ENCODE data around the gene IZUMO4.

The IZUMO4 gene

DNA sequence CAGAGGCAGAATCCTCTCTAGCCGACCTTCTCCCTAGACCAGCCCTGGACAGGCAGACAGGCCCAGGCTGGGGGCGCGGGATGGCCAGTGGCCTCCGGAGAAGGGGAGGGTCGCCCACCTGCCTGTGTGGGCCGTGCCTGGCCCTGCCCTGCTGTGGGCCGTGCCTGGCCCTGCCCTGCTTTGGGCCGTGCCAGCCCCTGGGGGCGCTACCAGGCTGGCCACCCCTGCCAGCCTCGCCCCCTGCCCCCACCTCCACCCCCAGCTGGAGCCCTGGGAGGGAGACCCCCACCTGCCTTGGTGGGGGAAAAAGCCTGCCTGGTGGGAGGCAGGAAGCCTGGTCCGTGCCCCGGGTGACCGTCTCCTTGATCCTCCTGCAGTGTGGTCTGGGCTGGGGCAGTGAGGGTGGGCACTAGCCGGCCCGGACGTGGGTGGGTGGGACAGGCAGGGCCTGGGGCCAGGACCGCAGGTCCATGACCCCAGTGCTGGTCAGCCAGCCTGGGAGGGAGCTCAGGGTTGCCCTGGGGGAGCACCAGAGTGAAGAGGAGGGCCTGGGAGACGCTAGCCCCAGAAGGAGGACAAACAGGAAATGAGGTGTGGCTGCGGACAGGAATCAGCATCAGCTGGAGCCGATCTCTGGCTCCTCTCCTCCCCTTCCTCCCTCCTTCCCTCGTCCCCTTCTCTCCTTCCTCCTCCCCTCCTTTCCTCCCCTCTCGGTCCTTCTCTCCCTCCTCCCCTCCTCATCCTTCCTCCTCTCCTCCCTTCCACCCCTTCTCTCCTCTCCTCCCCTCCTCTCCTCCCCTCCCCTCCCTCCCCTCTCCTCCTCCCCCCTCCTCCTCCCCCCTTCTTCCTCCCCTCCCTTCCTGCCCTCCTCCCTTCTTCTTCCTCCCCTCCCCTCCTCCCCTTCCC lies 40.5 kb upstream of the IZUMO4 start:
- H3K4me3 ChIP-seq (ENCODE audit: low read depth, low read length), result peak overlapping the region; percentile 11
- DNase-seq (ENCODE audit: low read depth), result no peak
- TF ChIP-seq, protein P1, sequence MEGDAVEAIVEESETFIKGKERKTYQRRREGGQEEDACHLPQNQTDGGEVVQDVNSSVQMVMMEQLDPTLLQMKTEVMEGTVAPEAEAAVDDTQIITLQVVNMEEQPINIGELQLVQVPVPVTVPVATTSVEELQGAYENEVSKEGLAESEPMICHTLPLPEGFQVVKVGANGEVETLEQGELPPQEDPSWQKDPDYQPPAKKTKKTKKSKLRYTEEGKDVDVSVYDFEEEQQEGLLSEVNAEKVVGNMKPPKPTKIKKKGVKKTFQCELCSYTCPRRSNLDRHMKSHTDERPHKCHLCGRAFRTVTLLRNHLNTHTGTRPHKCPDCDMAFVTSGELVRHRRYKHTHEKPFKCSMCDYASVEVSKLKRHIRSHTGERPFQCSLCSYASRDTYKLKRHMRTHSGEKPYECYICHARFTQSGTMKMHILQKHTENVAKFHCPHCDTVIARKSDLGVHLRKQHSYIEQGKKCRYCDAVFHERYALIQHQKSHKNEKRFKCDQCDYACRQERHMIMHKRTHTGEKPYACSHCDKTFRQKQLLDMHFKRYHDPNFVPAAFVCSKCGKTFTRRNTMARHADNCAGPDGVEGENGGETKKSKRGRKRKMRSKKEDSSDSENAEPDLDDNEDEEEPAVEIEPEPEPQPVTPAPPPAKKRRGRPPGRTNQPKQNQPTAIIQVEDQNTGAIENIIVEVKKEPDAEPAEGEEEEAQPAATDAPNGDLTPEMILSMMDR (IDR thresholded peaks at IDR 0.05; ENCODE audit: low read depth, low read length, missing control alignments), result peak; percentile 10

- DNase-seq (ENCODE audit: low read depth), result no peak
Measured at GRCh38 chr19:2056837-2057192, 39.9 kb upstream of the IZUMO4 start.

DNA sequence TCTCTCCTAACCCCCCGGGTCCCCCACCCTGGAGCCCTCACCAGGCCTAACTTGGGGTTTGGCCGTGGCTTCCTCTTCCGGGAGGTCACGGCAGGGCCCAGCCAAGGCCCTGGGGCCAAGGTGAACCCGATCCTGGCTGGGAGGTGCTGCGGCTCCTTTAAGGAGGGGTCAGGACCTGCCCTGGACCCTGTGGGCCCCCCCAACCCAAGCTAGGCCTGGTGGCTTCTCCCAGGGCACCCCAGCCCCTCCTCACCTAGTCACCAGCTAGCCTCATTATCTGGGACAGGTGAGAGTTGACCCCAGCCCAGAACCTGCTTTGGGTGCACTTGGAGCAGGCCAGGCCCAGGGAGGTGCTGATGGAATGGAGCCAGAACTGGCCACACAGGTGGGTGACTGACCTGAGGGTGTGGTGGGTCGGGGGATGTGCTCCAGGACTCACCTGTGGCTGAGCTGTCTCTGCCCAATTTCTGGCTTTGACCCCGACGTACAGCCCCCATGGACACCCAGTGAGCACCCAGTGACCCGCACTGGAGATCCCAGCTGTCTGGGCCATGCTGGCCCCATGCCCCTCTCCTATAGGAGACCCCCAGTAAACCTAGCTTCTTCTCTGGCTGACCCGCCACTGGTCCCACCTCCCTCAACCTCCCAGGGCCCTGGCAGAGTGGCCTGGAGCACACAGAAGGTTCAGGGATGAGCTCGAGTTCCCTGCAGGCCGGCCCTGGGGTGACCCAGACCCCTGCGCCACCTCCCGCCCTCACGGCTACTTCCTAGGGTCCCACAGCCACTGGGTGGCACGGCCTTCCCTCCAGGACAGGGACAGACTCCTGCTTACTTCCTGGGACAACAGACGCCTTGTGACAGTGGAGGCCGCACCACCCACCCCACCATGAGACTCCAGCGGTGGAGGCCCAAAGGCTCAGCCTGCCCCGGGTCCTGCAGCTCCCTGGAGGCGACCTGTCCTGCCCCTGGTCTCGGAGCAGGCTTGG lies 38.9 kb upstream of the IZUMO4 start:
- TF ChIP-seq, protein P1 (IDR thresholded peaks at IDR 0.05; ENCODE audit: low read depth, low read length, missing control alignments), result no peak
- H3K4me3 ChIP-seq (ENCODE audit: low read depth, low read length), result no peak overlapping the region
- no peak for DNase-seq (ENCODE audit: low read depth)

More at GRCh38 chr19:2056837-2057192, 39.9 kb upstream of the IZUMO4 start:
- H3K4me3 ChIP-seq (ENCODE audit: low read depth, low read length), result no peak overlapping the region
- TF ChIP-seq, protein P1 (IDR thresholded peaks at IDR 0.05; ENCODE audit: low read depth, low read length, missing control alignments), result no peak

DNA sequence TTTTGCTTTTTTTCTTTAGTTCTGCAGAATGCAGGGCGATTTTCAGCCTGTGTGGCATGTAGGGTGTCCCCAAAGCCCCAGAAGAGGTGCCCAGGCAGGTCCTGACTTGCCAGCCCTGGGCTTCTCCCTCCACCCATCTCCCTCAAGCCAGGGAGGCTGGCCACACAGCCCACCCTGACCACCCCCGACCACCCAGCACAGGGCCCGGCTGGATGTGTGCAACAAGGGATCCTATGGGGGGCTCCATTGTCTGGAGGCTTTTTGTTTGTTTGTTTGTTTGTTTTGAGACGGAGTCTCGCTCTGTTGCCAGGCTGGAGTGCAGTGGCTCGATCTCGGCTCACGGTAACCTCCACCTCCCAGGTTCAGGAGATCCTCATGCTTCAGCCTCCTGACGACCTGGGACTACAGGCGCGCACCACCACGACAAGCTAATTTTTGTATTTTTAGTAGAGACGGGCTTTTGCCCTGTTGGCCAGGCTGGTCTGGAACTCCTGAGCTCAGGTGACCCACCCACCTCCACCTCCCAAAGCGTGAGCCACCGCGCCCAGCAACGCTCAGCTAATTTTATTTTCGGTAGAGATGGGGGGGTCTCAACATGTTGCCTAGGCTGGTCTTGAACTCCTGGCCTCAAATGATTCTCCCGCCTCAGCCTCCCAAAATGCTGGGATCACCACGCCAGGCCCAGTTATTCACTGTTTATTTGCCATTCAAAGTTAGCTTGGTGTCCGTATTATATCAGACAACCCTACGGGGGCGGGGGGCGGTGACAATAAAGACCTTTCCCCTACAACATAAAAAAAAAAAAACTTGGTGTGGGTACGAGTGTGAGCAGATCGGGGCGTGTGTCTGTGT lies 37.9 kb upstream of the IZUMO4 start:
- TF ChIP-seq, protein P1 (IDR thresholded peaks at IDR 0.05; ENCODE audit: low read depth, low read length, missing control alignments), result no peak
- DNase-seq (ENCODE audit: low read depth), result no peak
- H3K4me3 ChIP-seq (ENCODE audit: low read depth, low read length), result no peak overlapping the region

DNA sequence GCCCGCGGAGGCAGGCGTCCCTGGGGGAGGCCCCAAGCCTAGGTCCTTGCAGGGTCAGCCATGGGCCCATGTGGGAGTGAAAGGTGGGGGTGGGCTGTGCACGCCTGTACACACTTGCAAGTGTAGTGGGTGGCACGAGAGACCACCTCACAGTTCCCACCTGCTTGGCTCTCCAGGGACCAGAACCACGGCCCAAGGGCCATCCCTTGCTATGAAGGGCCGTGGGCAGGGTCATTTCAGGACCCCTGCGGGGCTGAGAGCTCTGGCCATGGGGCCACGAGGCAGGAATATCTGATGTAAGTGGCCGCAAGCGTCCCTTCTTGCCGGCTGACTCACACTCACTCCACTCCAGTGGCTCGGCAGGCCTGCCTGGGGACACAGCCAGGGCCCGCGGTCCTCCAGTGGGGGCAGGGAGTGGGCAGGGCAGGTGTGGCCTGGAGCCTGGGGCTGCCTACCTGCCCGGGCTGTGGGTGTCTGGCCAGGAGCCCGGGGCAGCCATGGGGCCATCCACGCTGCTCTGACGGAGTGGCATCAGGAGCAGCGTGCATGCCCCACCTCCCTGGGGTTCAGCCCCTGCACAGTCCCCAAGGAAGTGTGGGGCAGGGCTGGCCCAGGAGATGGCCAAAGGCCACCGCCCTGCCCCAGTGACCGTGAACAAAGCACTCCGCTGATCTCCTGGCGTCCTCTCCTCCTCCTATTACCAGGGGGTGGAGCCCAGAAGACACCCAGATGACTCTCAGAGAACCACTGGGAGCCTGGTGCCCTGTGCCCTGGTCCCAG lies 37.1 kb upstream of the IZUMO4 start:
- H3K4me3 ChIP-seq (ENCODE audit: low read depth, low read length), result peak overlapping the region; percentile 63
- TF ChIP-seq, protein P1 (IDR thresholded peaks at IDR 0.05; ENCODE audit: low read depth, low read length, missing control alignments), result no peak
- no peak for DNase-seq (ENCODE audit: low read depth)
